SJCRH30 (cell line): Measurements from ENCODE around the gene WDR90. TPM values are rescaled to one million over a fixed set of nuclear protein-coding genes. Genes with fewer than 3 reads are reported as not detected.

Experiments
- DNase-seq, 2 experiments: peaks; one replicate each; pipeline ENCODE4 v3.0.0-alpha.2; 2015 to 2020
- H3K27ac ChIP-seq: fragments of 250-450 bp; sonication (Bioruptor Pico); 2 replicates; pipeline ENCODE4 v1.5.1; 2020; ENCODE audit warnings: mild to moderate bottlenecking, moderate library complexity
- H3K27me3 ChIP-seq: fragments of 250-450 bp; sonication (Bioruptor Pico); 2 replicates; pipeline ENCODE4 v1.5.1; 2020; ENCODE audit warnings: mild to moderate bottlenecking, moderate library complexity
- H3K36me3 ChIP-seq: fragments of 250-450 bp; sonication (Bioruptor Pico); 2 replicates; pipeline ENCODE4 v1.5.1; 2020; ENCODE audit warnings: mild to moderate bottlenecking, moderate library complexity
- H3K4me1 ChIP-seq: fragments of 250-450 bp; sonication (Bioruptor Pico); 2 replicates; pipeline ENCODE4 v1.5.1; 2020; ENCODE audit warnings: mild to moderate bottlenecking, moderate library complexity
- H3K4me3 ChIP-seq: fragments of 250-450 bp; sonication (Bioruptor Pico); 2 replicates; pipeline ENCODE4 v1.5.1; 2020; ENCODE audit warnings: mild to moderate bottlenecking, moderate library complexity
- H3K9me3 ChIP-seq: fragments of 250-450 bp; sonication (Bioruptor Pico); replicated peaks from 2 replicates; pipeline ENCODE4 v1.5.1; 2020; ENCODE audit warnings: mild to moderate bottlenecking, moderate library complexity
- total RNA-seq: library from RNA; depleted of rRNA; stranded (reverse); fragments of >200 nt; shearing (Covaris generic); gene quantifications from 2 replicates; pipeline ENCODE4 v1.2.3, GENCODE V29; 2014

Gene WDR90
- total RNA-seq, 1 experiment from 2014 or later = 18.3 TPM

GRCh38 chr16:670485-671352, 21.6 kb downstream of the WDR90 start:
- no peak overlapping the region for H3K4me3 ChIP-seq
- no peaks in the 10 kb centered on the region for H3K27me3 ChIP-seq
- no peak overlapping the region for H3K27ac ChIP-seq
- peaks cover 5% of the 10 kb centered on the region; the same call in 1 of the 2 replicates for H3K4me1 ChIP-seq
- no peaks in the 10 kb centered on the region for H3K9me3 ChIP-seq
- no peak for DNase-seq
- H3K36me3 ChIP-seq = peaks cover 41% of the 10 kb centered on the region

GRCh38 chr16:671353-672131, 22.4 kb downstream of the WDR90 start:
- peaks cover 41% of the 10 kb centered on the region for H3K36me3 ChIP-seq
- H3K27ac ChIP-seq = no peak overlapping the region
- H3K4me1 ChIP-seq = peaks cover 5% of the 10 kb centered on the region; the same call in 1 of the 2 replicates
- H3K4me3 ChIP-seq = no peak overlapping the region
- DNase-seq = no peak
- H3K9me3 ChIP-seq = no peaks in the 10 kb centered on the region
- H3K27me3 ChIP-seq = no peaks in the 10 kb centered on the region

GRCh38 chr16:672371-672770, 23.2 kb downstream of the WDR90 start:
- no peak overlapping the region for H3K4me3 ChIP-seq
- H3K36me3 ChIP-seq = peaks cover 41% of the 10 kb centered on the region
- H3K9me3 ChIP-seq = no peaks in the 10 kb centered on the region

GRCh38 chr16:672851-673250, 23.7 kb downstream of the WDR90 start:
- no peak for DNase-seq
- H3K4me3 ChIP-seq = no peak overlapping the region

More at GRCh38 chr16:672371-672770, 23.2 kb downstream of the WDR90 start:
- DNase-seq = no peak
- H3K27me3 ChIP-seq = no peaks in the 10 kb centered on the region
- H3K27ac ChIP-seq = no peak overlapping the region
- H3K4me1 ChIP-seq = peaks cover 5% of the 10 kb centered on the region; the same call in 1 of the 2 replicates

GRCh38 chr16:673399-673991, 24.3 kb downstream of the WDR90 start:
- Histone ChIP-seq H3K4me1 (peaks cover 8% of the 10 kb centered on the region; the same call in 1 of the 2 replicates), H3K9me3 (no peaks in the 10 kb centered on the region), H3K4me3 (no peak overlapping the region), H3K27ac (no peak overlapping the region), H3K36me3 (peaks cover 41% of the 10 kb centered on the region), H3K27me3 (no peaks in the 10 kb centered on the region)
- no peak for DNase-seq

More at GRCh38 chr16:672851-673250, 23.7 kb downstream of the WDR90 start:
- H3K27me3 ChIP-seq = no peaks in the 10 kb centered on the region
- H3K36me3 ChIP-seq = peaks cover 41% of the 10 kb centered on the region
- H3K9me3 ChIP-seq = no peaks in the 10 kb centered on the region
- no peak overlapping the region for H3K27ac ChIP-seq
- H3K4me1 ChIP-seq = peaks cover 5% of the 10 kb centered on the region; the same call in 1 of the 2 replicates

GRCh38 chr16:674214-674881, 25.2 kb downstream of the WDR90 start:
- Histone ChIP-seq H3K27me3 (no peaks in the 10 kb centered on the region), H3K9me3 (no peaks in the 10 kb centered on the region), H3K27ac (no peak overlapping the region), H3K4me3 (no peak overlapping the region), H3K36me3 (peaks cover 41% of the 10 kb centered on the region), H3K4me1 (peaks cover 10% of the 10 kb centered on the region; the same call in 1 of the 2 replicates)
- DNase-seq = no peak

GRCh38 chr16:674968-675883, 26.1 kb downstream of the WDR90 start, which contains the start of gene RHBDL1:
Gene RHBDL1, plus strand, starts transcription at chr16:675671. Its CDS starts 120 bp downstream, at chr16:675791.
- Histone ChIP-seq H3K4me1 (peaks cover 10% of the 10 kb centered on the region; the same call in 1 of the 2 replicates), H3K4me3 (no peak within 1 kb of the TSS), H3K36me3 (peaks cover 34% of the 10 kb centered on the region), H3K27ac (no peak within 1 kb of the TSS), H3K9me3 (no peaks in the 10 kb centered on the region), H3K27me3 (no peaks in the 10 kb centered on the region)
- no peak for DNase-seq

- peaks cover 27% of the 10 kb centered on the region for H3K36me3 ChIP-seq
- DNase-seq = no peak
- no peaks in the 10 kb centered on the region for H3K27me3 ChIP-seq
- H3K4me3 ChIP-seq = no peak overlapping the region
- H3K9me3 ChIP-seq = no peaks in the 10 kb centered on the region
- peaks cover 10% of the 10 kb centered on the region; the same call in 1 of the 2 replicates for H3K4me1 ChIP-seq
- H3K27ac ChIP-seq = no peak overlapping the region
These were observed 26.9 kb downstream of the WDR90 start for GRCh38 chr16:675884-676564.

- no peak for DNase-seq
- Histone ChIP-seq H3K9me3 (no peaks in the 10 kb centered on the region), H3K4me1 (peaks cover 13% of the 10 kb centered on the region), H3K36me3 (peaks cover 28% of the 10 kb centered on the region), H3K4me3 (no peak overlapping the region), H3K27ac (no peak overlapping the region), H3K27me3 (no peaks in the 10 kb centered on the region)
These were observed 27.4 kb downstream of the WDR90 start for GRCh38 chr16:676565-676902.

- Histone ChIP-seq H3K27ac (no peak overlapping the region), H3K9me3 (no peaks in the 10 kb centered on the region), H3K36me3 (peaks cover 29% of the 10 kb centered on the region), H3K4me1 (peaks cover 17% of the 10 kb centered on the region), H3K4me3 (no peak overlapping the region), H3K27me3 (no peaks in the 10 kb centered on the region)
- no peak for DNase-seq
These were observed 27.7 kb downstream of the WDR90 start for GRCh38 chr16:676913-677312.

GRCh38 chr16:677316-678190, 28.4 kb downstream of the WDR90 start:
- Histone ChIP-seq H3K36me3 (peaks cover 29% of the 10 kb centered on the region), H3K9me3 (no peaks in the 10 kb centered on the region), H3K27ac (no peak overlapping the region), H3K27me3 (no peaks in the 10 kb centered on the region), H3K4me3 (no peak overlapping the region), H3K4me1 (peaks cover 20% of the 10 kb centered on the region)
- no peak for DNase-seq

GRCh38 chr16:678209-678857, 29.2 kb downstream of the WDR90 start:
- Histone ChIP-seq H3K9me3 (no peaks in the 10 kb centered on the region), H3K27me3 (no peaks in the 10 kb centered on the region), H3K27ac (no peak overlapping the region), H3K4me1 (peaks cover 20% of the 10 kb centered on the region), H3K36me3 (peaks cover 28% of the 10 kb centered on the region), H3K4me3 (peak overlapping the region; percentile 65; the same call in 1 of the 2 replicates)
- no peak for DNase-seq
